ENCODE results near the gene MAP3K3. TPM values are rescaled to one million over a fixed set of nuclear protein-coding genes. Genes with fewer than 3 reads are reported as not detected.
A peak's percentile ranks its signal among the peaks of the same experiment; 100 is the strongest.

MAP3K3 gene
- total RNA-seq (2014; rRNA removed; shearing (Covaris generic); ENCODE audit: low replicate concordance), result 14.5 and 16.7 TPM in 2 replicates

DNA sequence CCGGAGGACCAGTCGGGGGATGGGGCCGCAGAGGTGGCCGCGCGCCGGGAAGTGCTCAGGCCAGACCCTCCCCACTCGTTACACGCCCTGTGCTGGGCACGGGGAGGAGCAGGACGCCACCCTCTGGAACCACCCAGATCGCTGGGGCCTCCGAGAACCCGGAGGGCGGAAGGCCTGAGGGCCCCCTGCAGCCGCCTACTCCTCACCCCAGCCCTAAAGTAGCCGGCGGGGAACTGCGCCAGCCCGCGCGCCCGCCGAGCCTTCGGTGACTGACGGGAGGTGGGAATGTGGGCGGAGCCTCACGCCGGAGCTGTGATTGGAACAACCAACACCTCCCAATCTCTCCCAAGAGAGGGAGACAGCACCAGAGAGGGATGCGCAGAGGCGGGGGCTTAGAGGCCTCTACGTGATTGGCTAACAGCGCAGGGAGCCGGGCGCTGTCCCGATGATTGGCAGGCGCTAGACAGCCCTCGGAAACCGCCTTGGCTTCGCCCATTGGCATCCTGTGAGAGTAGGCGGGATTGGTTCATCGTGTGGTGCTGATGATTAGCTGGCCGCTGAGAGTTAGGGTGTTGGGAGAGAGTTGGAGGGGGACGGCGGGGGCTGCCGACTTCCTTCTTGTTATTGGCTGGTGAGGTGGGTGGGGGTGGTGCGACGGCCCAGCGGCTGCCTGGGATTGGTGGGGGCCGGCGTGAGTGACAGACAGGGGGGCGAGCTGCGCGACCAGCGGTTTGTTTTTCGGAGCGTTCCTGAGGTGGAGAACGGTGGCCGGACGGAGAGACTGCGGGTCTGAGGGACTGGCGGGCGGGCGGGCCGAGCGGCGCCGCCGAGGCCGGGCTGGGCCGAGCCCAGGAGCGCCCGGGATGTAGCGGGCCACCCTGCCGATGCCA, at the start of gene MAP3K3:
MAP3K3 (plus strand) TSS at position 734 of the 890 bp plus-strand sequence. CDS start 343 bp downstream, outside the sequence.
- in situ Hi-C loops (cut with HindIII; ENCODE audit: low pct_unique_long_range_greater_than_20kb, low sequenced_read_pairs), result no loop called here
- peak; percentile 100 for DNase-seq (ENCODE audit: low read depth)

DNA sequence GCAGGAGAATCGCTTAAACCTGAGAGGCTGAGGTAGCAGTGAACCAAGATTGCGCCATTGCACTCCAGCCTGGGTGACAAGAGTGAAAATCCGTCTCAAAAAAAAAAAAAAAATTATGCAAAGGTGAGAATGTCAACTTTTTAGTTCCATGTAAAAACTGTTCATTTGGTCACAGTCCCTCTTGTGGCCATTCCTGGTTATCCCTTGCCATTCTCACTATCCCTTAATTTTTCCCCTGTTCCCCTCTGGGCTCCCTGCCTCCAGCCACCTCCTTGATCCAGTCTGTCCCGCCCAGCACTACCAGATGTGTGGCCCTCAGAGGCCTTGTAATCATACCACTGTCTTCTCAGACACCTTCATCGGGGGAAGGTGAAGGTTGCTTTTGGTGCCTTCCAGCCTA, 48.6 kb upstream of the MAP3K3 start:
- in situ Hi-C loops (cut with HindIII; ENCODE audit: low pct_unique_long_range_greater_than_20kb, low sequenced_read_pairs), result no loop called here

DNA sequence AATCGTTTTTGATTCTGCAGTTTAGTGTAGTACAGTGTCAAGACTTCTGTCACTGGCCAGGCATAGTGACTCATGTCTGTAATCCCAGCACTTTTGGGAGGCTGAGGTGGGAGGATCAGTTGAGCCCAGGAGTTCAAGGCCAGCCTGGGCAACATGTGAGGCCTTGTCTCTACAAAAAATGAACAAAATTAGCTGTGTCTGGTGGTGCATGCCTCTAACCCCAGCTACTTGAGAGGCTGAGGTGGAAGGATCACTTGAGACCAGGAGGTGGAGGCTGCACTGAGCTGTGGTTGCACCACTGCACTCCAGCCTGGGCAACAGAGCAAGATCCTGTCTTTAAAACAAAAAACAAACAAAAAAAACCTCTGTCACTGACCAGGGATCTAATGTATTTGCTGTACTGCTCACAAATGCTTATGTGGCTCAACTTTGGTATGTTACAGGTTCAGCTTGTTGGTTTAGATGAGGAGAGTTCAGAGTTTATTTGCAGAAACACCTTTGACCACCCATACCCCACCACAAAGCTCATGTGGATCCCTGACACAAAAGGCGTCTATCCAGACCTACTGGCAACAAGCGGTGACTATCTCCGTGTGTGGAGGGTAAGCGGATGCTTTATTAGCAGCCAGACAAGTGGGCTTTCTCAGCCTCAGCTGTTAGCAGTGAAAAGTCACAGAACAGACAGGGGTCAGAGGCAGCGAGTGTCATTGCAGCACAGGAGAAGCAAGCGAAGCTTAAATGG, 44.0 kb upstream of the MAP3K3 start:
- in situ Hi-C loops (cut with HindIII; ENCODE audit: low pct_unique_long_range_greater_than_20kb, low sequenced_read_pairs), result no loop called here
- DNase-seq (ENCODE audit: low read depth), result no peak

More for the DNA sequence above, 48.6 kb upstream of the MAP3K3 start:
- DNase-seq (ENCODE audit: low read depth), result no peak

DNA sequence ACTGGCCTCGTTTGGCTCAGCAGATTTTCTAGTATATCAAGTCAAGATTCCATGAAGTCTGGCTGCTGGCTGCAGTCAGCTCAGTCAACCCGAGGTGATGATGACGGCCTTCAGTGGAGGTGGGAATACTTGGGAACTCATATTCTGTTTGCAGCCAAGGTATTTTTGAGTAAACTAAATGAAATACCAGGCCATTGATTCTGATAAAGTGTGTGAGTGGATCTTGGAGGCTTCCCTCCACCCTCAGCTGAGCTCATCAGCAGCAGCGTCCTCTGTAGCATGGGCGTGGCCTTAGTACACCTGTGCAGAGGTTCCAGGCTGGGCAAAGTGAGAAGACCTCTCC, 43.5 kb upstream of the MAP3K3 start:
- in situ Hi-C loops (cut with HindIII; ENCODE audit: low pct_unique_long_range_greater_than_20kb, low sequenced_read_pairs), result no loop called here
- DNase-seq (ENCODE audit: low read depth), result no peak

DNA sequence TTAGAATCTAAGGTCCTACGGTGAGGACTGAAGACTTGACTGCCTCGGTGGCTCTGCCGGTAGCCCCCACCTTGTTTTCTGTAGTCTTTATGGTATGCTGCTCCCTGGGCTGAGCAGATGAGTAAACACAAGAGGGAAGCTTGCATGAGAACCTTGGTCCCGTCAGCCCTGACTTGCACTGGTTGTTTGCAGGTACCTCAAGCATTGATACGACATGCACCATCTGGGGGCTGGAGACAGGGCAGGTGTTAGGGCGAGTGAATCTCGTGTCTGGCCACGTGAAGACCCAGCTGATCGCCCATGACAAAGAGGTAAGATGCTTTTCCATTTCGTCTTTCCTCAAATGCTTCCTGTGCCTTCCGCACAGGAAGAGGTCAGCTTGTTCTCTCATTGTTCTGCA, 42.6 kb upstream of the MAP3K3 start:
- in situ Hi-C loops (cut with HindIII; ENCODE audit: low pct_unique_long_range_greater_than_20kb, low sequenced_read_pairs), result no loop called here
- DNase-seq (ENCODE audit: low read depth), result no peak

DNA sequence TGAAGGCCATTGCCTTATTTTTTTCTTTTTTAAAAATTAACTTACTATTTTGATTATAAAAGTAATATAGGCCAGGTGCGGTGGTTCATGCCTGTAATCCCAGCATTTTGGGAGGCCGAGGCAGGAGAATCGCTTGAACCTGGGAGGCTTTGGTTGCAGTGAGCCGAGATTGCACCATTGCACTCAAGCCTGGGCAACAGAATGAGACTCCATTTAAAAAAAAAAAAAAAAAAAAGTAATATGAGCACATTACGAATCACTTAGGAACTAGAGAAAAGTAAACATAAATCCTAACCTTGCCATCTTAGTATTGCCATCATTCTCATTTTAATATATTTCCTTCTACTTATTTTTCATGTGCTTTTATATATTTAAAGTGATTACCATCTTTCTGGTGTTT, 34.4 kb upstream of the MAP3K3 start:
- DNase-seq (ENCODE audit: low read depth), result no peak

DNA sequence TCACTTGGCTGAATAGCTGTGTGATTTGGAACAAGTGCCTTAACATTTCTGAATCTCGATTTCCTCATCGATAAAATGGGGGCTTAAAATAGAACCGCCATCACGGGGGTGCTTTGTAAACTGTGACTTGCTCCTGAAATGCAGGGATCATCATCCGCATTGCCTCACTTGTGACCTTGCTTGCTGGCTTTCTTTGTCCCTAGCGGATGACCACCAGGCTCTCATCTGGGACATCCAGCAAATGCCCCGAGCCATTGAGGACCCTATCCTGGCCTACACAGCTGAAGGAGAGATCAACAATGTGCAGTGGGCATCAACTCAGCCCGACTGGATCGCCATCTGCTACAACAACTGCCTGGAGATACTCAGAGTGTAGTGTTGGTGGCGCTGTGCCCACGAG, 33.4 kb upstream of the MAP3K3 start:
- no peak for DNase-seq (ENCODE audit: low read depth)
- in situ Hi-C loops (cut with HindIII; ENCODE audit: low pct_unique_long_range_greater_than_20kb, low sequenced_read_pairs), result no loop called here

More for the DNA sequence above, 34.4 kb upstream of the MAP3K3 start:
- in situ Hi-C loops (cut with HindIII; ENCODE audit: low pct_unique_long_range_greater_than_20kb, low sequenced_read_pairs), result no loop called here

DNA sequence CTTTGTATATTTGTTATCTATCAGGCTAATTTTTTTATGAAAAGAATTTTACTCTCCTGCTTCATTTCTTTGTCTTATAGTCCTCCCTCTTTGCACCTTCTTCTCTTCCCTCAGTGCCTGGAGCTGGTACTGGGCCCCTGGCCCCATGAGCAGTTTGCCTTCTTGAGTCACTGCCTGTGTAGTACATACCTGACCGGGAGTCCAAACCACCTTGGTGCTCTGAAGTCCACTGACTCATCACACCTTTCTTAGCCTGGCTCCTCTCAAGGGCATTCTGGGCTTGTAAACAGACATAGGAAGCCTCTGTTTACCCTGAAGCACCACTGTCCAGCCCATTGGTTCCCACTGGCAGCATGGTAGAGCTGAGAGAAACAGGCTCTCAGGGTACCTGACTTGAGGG, 32.6 kb upstream of the MAP3K3 start:
- in situ Hi-C loops (cut with HindIII; ENCODE audit: low pct_unique_long_range_greater_than_20kb, low sequenced_read_pairs), result no loop called here
- DNase-seq (ENCODE audit: low read depth), result no peak

DNA sequence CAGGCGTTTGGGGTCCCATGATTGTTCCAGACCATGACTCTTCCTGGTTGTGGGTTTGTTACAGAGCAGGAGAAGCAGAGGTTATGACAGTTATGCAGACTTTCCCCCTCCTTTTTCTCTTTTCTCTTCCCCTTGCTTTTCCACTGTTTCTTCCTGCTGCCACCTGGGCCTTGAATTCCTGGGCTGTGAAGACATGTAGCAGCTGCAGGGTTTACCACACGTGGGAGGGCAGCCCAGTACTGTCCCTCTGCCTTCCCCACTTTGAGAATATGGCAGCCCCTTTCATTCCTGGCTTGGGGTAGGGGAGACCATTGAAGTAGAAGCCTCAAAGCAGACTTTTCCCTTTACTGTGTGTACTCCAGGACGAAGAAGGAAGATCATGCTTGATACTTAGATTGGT, 29.4 kb upstream of the MAP3K3 start:
- DNase-seq (ENCODE audit: low read depth), result no peak
- in situ Hi-C loops (cut with HindIII; ENCODE audit: low pct_unique_long_range_greater_than_20kb, low sequenced_read_pairs), result no loop called here

DNA sequence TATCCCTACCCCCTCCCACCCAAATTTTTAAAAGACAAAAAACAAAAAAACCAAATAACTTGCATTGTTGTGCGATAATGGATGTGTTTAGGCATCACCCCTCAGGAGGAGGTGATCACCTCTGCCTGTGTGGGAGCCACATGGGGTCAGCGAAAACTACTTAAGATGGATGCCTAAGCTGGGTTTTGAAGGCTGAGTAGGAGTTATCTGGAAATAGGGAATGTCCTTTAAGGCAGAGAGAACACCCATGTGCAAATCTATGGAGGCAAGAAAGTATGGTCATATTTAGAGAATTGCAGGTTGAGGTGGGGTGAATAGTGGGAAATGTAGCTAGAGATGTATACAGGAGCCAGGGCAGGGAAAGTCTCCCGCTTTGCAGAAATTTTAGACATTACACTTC, 27.1 kb upstream of the MAP3K3 start:
- in situ Hi-C loops (cut with HindIII; ENCODE audit: low pct_unique_long_range_greater_than_20kb, low sequenced_read_pairs), result no loop called here
- no peak for DNase-seq (ENCODE audit: low read depth)

DNA sequence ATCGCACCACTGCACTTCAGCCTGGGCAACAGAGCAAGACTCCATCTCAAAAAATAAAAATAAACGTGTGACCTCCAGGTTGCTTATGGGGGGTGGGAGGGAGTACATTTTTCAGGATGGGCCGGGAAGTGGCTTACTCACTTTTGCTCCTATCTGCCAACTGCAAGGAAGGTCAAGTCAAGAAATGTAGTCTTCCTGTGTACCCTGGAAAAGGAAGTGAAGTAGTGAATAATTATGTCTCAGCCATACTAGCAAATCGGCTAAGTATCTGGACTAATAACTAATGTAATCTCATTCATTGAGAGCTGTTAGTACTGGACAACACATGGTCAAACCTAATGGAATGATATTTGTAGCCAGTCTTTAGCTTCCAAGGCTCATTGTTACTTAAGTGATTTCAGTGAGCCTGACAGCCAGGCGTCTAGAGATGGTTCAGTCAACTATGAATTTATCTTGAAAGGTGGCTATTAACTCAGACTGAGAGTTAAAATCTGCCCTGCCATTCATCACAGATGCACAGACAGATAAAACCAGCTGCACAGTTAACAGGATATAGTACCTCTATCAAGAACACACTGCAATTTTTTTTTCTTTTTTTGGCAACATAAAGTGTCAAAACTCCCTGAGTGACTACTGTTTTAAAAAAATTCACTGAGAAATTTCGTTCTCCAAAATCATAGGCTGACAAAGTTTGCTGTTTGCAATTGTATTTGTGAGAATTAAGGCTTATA, 25.2 kb upstream of the MAP3K3 start:
- no peak for DNase-seq (ENCODE audit: low read depth)
- in situ Hi-C loops (cut with HindIII; ENCODE audit: low pct_unique_long_range_greater_than_20kb, low sequenced_read_pairs), result no loop called here

DNA sequence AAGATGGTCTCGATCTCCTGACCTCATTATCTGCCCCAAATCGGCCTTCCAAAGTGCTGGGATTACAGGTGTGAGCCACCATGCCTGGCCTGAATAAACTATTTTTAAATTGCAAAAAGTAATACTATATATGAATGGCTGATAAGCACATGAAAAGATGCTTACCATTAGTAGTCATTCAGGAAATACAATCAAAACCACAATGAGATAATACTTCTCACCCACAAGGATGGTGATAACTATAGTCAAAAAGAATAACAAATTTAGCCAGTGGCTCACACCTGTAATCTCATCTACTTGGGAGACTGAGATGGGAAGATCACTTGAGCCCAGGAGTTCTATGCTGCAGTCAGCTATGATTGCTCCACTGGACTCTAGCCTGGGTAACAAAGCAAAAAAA, 23.9 kb upstream of the MAP3K3 start:
- in situ Hi-C loops (cut with HindIII; ENCODE audit: low pct_unique_long_range_greater_than_20kb, low sequenced_read_pairs), result no loop called here
- no peak for DNase-seq (ENCODE audit: low read depth)

DNA sequence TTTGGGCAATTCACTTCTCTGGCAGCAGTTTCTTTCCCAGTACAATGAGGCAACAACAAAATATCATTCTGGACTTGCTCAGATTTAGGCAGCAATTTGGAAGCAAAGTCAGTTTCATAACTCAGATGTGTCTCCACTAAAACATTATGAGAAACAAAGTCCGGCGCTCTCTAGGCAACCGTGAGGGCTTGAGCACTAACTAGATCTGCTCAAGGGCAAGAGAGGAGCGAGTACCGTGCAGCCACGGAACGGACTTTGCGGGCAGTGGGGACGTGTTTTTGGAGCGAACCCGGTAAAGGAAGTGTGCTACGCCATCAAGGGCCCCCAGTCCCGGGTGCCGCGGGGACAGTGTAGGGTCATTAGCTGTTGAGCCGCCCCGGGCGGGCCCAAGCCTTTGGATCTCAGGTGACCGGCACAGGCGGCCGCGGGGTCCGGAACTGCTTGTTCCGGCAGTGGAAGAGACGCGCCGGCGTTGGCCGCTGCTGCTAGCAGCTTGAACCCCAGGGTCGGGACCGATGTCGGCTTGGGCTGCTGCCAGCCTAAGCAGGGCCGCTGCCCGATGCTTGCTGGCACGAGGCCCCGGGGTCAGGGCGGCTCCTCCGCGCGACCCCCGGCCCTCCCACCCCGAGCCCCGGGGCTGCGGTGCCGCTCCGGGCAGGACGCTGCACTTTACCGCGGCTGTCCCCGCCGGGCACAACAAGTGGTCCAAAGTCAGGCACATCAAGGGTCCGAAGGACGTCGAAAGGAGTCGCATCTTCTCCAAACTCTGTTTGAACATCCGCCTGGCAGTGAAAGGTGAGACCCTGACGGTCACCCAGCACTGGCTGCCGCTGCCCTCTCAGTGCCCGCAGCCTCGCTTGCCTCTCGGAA, 21.4 kb upstream of the MAP3K3 start, which contains the start of gene TACO1:
TACO1 (plus strand) TSS at position 327 of the 870 bp plus-strand sequence; CDS start at position 516, 189 bp downstream.
- in situ Hi-C loops (cut with HindIII; ENCODE audit: low pct_unique_long_range_greater_than_20kb, low sequenced_read_pairs), result no loop called here
- peak; percentile 71 for DNase-seq (ENCODE audit: low read depth)

DNA sequence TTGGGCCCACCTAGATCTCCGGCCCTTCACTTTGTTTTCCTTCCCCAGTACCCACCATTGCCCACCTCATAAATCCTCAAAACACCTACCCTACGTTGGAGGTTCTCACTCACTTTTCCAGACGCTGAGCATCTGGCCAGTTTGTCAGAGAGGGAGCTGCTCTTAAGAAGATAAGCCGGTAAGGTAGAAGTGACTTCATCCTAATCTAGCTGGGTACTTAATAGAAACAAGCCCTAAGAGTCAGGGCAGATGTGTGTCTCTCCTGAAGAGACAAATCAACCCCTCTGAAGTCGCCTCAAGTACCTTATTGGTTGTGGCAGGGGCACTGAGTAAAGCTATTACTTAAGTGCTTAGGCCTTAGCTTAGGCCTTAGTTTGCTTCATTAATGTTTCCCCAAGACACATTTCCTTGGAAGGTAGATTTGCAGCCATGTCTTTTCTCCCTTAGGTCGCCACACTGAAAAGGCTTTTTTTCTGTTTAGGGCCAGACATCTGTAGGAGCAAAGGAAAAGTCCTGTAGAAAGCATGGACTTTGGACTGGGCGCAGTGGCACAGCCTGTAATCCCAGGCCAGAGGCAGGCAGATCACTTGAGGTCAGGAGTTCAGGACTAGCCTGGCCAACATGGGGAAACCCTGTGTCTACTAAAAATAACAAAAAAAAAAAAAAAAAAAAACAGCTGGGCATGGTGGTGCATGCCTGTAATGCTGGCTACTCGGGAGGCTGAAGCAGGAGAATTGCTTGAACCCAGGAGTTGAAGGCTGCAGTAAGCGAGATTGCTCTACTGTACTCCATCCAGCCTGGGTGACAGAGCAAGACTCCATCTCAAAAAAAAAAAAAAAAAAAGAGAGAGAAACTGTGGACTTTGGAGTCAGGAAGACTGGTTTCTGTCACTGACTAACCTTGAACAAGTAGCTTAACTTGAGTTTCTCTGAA, 20.5 kb upstream of the MAP3K3 start:
- in situ Hi-C loops (cut with HindIII; ENCODE audit: low pct_unique_long_range_greater_than_20kb, low sequenced_read_pairs), result no loop called here
- DNase-seq (ENCODE audit: low read depth), result peak; percentile 33

DNA sequence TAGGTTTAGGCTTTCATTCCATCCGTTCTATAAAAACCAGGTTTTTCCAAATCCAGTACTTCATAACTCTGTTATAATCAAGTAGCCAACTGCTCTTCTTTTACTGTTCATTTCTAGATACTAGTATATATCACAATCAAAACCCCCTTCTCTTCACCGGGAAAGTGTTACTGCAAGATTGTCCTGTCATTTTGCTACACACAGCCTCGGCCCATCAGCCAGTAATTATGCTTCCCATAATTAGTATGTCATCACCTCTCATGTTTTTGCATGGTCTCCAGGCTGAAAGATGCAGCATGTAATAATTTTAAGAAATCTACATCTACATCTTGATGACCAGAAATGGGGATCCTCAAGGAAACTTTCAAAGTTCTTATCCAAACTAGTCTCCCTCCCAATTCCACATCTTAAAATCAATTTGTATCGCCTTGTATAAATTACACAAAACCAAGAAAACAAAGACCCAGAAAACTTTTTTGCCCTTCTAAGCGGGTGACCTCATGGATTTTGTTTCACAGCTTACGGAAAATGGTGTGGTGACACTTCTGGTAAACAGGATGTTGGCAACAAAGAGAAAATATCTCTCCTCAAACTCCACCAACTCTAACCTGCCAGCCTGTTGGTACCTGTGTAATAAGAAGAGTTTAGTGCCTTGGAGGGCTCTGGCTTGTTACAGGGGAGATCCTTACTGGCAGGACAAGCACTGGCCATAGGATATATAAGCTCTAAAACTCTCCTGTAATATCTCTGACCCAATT, 12.2 kb upstream of the MAP3K3 start:
- DNase-seq (ENCODE audit: low read depth), result no peak
- in situ Hi-C loops (cut with HindIII; ENCODE audit: low pct_unique_long_range_greater_than_20kb, low sequenced_read_pairs), result no loop called here

DNA sequence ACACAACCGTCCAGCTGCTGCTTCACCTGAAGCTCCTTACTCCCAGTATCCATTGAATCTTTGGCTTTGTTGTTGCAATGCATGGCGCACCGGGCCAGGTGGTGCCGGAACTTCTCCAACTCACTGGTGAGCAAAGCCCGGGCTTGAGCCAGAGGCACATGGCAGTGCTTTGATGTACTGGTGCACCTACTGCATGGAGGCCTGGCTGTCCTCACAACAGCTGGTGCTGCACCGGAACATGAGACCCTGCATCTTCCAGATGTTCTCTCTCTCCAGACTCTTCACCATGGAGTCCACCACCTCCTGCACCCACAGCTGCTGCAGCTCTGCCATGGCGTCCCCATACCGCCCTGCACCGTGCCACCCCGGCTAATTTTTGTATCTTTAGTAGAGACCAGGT, 11.4 kb upstream of the MAP3K3 start:
- no peak for DNase-seq (ENCODE audit: low read depth)
- in situ Hi-C loops (cut with HindIII; ENCODE audit: low pct_unique_long_range_greater_than_20kb, low sequenced_read_pairs), result no loop called here
